Measurements from ENCODE around the gene NFYA. TPM values are rescaled to one million over a fixed set of nuclear protein-coding genes. Genes with fewer than 3 reads are reported as not detected.

NFYA gene
- total RNA-seq, 2 experiments from 2014 or later, result 26.7 to 27.3 TPM

DNA sequence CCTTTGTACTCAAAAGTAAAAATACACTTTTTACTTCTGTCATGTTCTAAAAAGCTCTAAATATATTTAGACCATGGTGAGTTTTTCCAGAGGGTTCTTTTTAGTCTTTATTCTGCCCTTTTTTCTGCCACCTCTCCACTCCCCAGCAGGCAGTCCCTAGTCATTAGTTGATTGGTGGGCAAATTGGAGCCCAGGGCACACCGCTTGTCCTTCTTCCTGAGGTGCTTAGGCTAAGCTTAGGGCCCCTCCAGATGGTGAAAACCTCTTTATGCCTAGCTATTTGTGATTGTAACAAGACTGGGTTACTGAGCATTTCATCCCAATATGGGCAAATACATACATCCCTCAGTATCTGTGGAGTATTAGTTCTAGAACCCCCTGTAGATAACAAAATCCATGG is 75.1 kb downstream of the NFYA start:
- CTCF ChIA-PET, result no interaction called here

More for the DNA sequence above, 75.1 kb downstream of the NFYA start:
- H3K4me1 Mint-ChIP-seq (ENCODE audit: low read depth), result peaks cover 11% of the 10 kb centered on the region
- DNase-seq, result no peak
- no peaks in the 10 kb centered on the region for H3K36me3 ChIP-seq (ENCODE audit: insufficient read depth, low read length)
- no peak overlapping the region for H3K4me3 ChIP-seq (ENCODE audit: low read length)
- no peak overlapping the region for H3K27ac ChIP-seq (ENCODE audit: low read depth in 1 of 2, low read length in 2 of 2)
- no peak overlapping the region for H3K4me3 Mint-ChIP-seq
- H3K9me3 Mint-ChIP-seq, result no peaks in the 10 kb centered on the region
- POLR2A ChIA-PET, result interaction anchor here (0.7 kb wide), 1 partner anchor 75 kb away, joined by 3 read pairs; the partner anchor contains the start of gene NFYA
- no peak for ATAC-seq (ENCODE audit: poor library complexity)
- TF ChIP-seq, protein P1, sequence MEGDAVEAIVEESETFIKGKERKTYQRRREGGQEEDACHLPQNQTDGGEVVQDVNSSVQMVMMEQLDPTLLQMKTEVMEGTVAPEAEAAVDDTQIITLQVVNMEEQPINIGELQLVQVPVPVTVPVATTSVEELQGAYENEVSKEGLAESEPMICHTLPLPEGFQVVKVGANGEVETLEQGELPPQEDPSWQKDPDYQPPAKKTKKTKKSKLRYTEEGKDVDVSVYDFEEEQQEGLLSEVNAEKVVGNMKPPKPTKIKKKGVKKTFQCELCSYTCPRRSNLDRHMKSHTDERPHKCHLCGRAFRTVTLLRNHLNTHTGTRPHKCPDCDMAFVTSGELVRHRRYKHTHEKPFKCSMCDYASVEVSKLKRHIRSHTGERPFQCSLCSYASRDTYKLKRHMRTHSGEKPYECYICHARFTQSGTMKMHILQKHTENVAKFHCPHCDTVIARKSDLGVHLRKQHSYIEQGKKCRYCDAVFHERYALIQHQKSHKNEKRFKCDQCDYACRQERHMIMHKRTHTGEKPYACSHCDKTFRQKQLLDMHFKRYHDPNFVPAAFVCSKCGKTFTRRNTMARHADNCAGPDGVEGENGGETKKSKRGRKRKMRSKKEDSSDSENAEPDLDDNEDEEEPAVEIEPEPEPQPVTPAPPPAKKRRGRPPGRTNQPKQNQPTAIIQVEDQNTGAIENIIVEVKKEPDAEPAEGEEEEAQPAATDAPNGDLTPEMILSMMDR (IDR thresholded peaks at IDR 0.05), result no peak
- H3K9me3 ChIP-seq (ENCODE audit: control insufficient read depth in 1 of 2, insufficient read depth in 1 of 2, low read length in 2 of 2), result no peaks in the 10 kb centered on the region
- peaks cover 3% of the 10 kb centered on the region for H3K4me1 ChIP-seq (ENCODE audit: insufficient read depth, low read length)
- intact Hi-C loops (cut with DNase I, micrococcal nuclease), result no loop called here
- H3K36me3 Mint-ChIP-seq (ENCODE audit: low read depth), result peaks cover 11% of the 10 kb centered on the region
- no peaks in the 10 kb centered on the region for H3K27me3 Mint-ChIP-seq
- no peak overlapping the region for H3K27ac Mint-ChIP-seq
- no peaks in the 10 kb centered on the region for H3K27me3 ChIP-seq (ENCODE audit: control insufficient read depth in 1 of 2, insufficient read depth in 2 of 2, low read length in 2 of 2)

Other genes with a start within 250 kb of the NFYA start
- 1 to 10 TPM; 2.5 to 2.9 TPM for gene UNC5CL, start 33.8 kb upstream of the NFYA start, total RNA-seq
- not detected for gene TSPO2, start 30.5 kb upstream of the NFYA start, total RNA-seq
- not detected for gene APOBEC2, start 19.8 kb upstream of the NFYA start, total RNA-seq
- 10 to 100 TPM; 29.7 to 30.1 TPM for gene OARD1, start 618 bp upstream of the NFYA start, total RNA-seq
- gene TREML1, start 81.4 kb downstream of the NFYA start, total RNA-seq, result not detected
- not detected for gene TREM2, start 90.1 kb downstream of the NFYA start, total RNA-seq
- gene TREML2, start 128.2 kb downstream of the NFYA start, total RNA-seq, result under 1 TPM; 0.78 to 0.91 TPM
- not detected for gene TREML4, start 155.4 kb downstream of the NFYA start, total RNA-seq
- gene TREM1, start 213.7 kb downstream of the NFYA start, total RNA-seq, result 1 to 10 TPM; 1.8 to 2.8 TPM